Measurements from ENCODE around the gene REC8.

The REC8 gene

DNA sequence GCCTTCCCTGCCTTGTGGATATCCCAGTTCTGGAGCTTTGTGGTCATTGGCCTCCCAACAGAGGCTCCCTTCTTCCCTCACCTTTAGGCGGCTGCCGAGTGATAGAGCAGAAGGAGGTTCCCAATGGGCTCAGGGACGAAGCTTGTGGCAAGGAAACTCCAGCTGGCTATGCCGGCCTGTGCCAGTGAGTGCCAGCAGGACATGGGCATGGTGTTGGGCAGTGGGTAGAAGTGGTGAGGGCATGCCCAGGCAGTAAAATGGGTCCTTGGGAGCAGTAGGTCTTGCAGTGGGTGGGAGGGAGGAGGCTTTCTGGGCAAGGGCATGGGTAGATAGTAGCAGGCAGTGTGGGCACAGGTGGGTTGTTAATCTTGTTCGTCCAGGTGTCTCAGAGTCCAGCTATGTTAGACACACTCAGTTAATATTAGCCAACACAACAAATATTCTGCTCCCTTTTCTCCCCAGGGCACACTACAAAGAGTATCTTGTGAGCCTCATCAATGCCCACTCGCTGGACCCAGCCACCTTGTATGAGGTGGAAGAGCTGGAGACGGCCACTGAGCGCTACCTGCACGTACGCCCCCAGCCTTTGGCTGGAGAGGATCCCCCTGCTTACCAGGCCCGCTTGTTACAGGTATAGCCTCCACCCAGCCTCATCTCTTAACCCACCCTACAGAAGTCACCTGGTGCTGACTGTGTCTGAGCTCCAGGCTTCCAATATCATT is 11.9 kb upstream of the REC8 start:
- no peak for DNase-seq (ENCODE audit: low read depth)

DNA sequence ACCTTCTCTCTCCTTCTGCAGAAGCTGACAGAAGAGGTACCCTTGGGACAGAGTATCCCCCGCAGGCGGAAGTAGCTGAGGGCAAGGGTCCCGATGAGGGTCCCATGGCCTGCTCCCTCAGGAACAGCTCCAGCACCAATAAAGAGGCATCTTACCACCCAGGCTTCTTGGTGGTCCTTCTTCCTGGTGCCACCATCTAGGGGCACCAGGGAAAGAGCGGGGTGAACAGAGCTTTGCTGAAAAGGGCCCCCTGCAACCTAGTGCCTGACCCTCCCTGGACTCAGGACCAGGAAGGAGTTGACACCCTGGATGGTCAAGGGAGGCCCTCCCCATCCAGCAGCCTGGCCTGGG is 11.4 kb upstream of the REC8 start:
- DNase-seq (ENCODE audit: low read depth): no peak

GRCh38 chr14:24160850-24161804 is 10.8 kb upstream of the REC8 start, which contains the start of gene IRF9:
Gene IRF9 (plus strand): TSS chr14:24161265. CDS start chr14:24162145, 880 bp downstream.
- DNase-seq (ENCODE audit: low read depth): peak; percentile 90

- peak; percentile 92 for DNase-seq (ENCODE audit: low read depth)
Observed at GRCh38 chr14:24162093-24162492, 9.8 kb upstream of the REC8 start.

DNA sequence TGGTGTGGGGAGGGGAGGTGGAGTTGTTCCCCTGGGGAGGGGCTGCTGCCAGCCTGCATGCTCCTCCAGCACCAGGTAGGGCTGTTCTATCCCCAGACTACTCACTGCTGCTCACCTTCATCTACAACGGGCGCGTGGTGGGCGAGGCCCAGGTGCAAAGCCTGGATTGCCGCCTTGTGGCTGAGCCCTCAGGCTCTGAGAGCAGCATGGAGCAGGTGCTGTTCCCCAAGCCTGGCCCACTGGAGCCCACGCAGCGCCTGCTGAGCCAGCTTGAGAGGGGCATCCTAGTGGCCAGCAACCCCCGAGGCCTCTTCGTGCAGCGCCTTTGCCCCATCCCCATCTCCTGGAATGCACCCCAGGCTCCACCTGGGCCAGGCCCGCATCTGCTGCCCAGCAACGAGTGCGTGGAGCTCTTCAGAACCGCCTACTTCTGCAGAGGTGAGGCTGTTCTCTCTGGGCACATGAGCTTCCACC is 7.3 kb upstream of the REC8 start:
- no peak for DNase-seq (ENCODE audit: low read depth)

GRCh38 chr14:24165785-24166184 is 6.1 kb upstream of the REC8 start:
- DNase-seq (ENCODE audit: low read depth): no peak

- no peak for DNase-seq (ENCODE audit: low read depth)
Observed at GRCh38 chr14:24167469-24168114, 4.3 kb upstream of the REC8 start.

GRCh38 chr14:24172261-24172860 is 481 bp downstream of the REC8 start:
- DNase-seq (ENCODE audit: low read depth): no peak

DNA sequence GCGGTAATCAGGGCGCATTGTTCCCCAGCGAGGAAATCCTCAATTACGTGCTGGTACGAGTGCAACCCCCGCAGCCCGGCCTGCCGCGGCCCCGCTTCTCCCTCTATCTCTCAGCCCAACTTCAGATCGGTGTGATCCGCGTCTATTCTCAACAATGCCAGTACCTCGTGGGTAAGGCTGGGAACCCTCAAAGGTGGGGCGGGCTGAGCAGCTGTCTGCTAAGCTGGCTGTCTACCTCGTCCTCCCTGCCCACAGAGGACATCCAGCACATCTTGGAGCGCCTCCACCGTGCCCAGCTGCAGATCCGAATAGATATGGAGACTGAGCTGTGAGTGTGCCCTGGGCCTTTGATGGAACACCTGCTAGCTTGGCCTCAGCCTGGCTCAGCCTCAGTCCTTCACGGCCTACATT is 996 bp downstream of the REC8 start:
- no peak for DNase-seq (ENCODE audit: low read depth)

- DNase-seq (ENCODE audit: low read depth): no peak
Observed at GRCh38 chr14:24176599-24176998, 4.7 kb downstream of the REC8 start.

GRCh38 chr14:24177041-24177825 is 5.4 kb downstream of the REC8 start:
- no peak for DNase-seq (ENCODE audit: low read depth)

GRCh38 chr14:24177891-24178290 is 6.0 kb downstream of the REC8 start:
- no peak for DNase-seq (ENCODE audit: low read depth)

- no peak for DNase-seq (ENCODE audit: low read depth)
Observed at GRCh38 chr14:24178399-24179178, 6.7 kb downstream of the REC8 start.

- DNase-seq (ENCODE audit: low read depth): no peak
Observed at GRCh38 chr14:24179294-24179960, 7.5 kb downstream of the REC8 start.

DNA sequence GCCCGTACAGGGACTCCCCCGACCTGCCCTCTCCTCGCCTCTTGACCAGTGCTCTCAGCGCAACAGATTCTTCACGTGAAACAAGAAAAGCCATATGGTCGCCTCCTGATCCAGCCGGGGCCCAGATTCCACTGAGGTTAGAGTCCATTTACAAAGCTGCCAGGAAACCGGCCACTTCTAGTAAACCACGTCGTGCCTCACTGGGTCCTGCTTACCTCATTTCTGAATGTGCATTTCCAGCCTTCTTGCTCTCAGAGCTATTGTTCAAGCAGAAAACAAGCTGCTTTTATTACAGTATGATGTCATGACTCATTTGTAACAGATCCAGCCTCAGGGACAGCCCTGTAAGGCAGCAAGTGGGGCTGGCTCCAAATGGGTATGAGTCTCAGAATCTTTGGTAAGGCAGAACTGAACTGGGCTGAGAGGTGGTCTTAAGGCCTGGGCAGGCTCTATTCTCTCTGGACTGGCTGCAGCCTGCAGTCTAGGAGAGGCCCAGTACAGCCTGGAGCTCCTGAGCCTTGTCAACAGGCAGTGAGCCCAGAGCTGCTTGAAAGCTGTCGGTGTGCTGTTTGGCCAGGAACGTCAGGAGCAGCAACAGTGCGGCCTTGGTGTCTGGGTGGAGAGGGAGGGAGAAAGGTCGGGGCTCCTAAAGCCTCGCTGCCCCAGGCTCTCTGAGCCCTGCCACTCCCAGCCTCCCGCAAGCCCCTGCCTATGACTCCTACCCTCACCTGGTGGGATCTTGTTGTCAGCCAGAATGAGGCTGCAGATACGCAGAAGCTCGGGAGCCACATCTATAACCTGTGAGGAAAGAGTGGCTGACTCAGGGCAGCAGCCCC is 8.3 kb downstream of the REC8 start:
- peak; percentile 82 for DNase-seq (ENCODE audit: low read depth)

- no peak for DNase-seq (ENCODE audit: low read depth)
Observed at GRCh38 chr14:24181371-24182077, 9.6 kb downstream of the REC8 start.

DNA sequence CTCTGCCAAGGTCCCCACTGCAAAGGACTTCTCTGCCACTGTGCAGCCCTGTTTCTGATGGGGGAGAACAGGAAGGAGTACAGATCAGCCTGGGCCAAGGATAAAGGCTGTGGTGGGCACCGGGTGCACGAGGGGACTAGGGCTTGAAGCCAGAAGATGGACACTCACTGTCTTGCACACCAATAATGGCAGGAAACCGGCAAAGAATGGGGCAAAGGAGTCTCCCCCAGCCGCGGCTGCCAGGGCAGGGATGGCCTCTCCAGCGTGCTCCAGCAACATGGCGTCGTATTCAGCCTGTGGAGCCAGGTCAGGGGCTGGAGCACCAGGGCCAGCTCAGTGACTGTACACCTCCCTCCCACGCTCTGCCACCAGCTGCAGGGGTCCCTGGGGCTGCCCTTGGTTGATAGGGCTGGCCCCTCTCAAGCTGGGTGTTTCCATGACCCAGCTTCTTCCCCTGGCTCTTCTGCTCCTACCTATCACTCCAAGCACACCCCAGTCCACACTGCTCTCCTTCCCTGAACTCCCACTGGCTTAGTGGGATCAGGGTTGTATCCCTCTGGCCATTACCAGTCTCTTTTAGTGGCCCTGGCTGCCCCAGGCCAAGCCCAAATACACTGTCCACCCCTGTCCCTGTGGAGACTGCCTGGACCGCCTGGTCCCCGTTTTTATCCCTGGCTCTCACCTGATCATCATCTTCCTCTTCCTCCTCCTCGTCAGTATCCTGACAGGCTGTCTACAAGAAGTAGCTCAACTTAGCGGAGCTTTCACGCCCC is 10.4 kb downstream of the REC8 start:
- no peak for DNase-seq (ENCODE audit: low read depth)
